Astrocyte of the spinal cord (primary cell): ENCODE measurements around the gene CDC40.
A peak's percentile ranks its signal among the peaks of the same experiment; 100 is the strongest.

Experiments used
- DNase-seq: peaks from one replicate; pipeline ENCODE4 v3.0.0; 2011; ENCODE audit warnings: low read depth, low spot score
- H3K4me3 ChIP-seq: 2 replicates; pipeline ENCODE4 v1.5.1; 2011; ENCODE audit warnings: low read depth, mild to moderate bottlenecking, low read length, moderate library complexity
- CTCF ChIP-seq: IDR thresholded peaks from 2 replicates; pipeline ENCODE4 v1.5.1; 2012; ENCODE audit warnings: low read depth, mild to moderate bottlenecking, low read length, inconsistent platforms
- in situ Hi-C: cut with HindIII; loops from 2 replicates; pipeline ENCODE4 v1.10.0; 2017; ENCODE audit warnings: low sequenced_read_pairs

Gene CDC40

GRCh38 chr6:110170081-110170480 lies 10.1 kb upstream of the CDC40 start:
- no peak overlapping the region for H3K4me3 ChIP-seq
- in situ Hi-C loops, result no loop called here
- TF ChIP-seq CTCF, result no peak
- DNase-seq, result no peak

- in situ Hi-C loops, result no loop called here
- no peak for TF ChIP-seq CTCF
- no peak overlapping the region for H3K4me3 ChIP-seq
- DNase-seq, result no peak
These were observed 6.6 kb upstream of the CDC40 start for GRCh38 chr6:110173506-110174132.

- DNase-seq, result peak; percentile 62
- peak overlapping the region; percentile 78 for H3K4me3 ChIP-seq
- peak; percentile 76 for TF ChIP-seq CTCF
- in situ Hi-C loops, result no loop called here
These were observed 1.4 kb upstream of the CDC40 start for GRCh38 chr6:110178626-110179405.

GRCh38 chr6:110179406-110180227 lies 610 bp upstream of the CDC40 start, which contains the start of gene WASF1:
TSS of gene WASF1 (minus strand) at chr6:110179670. CDS start at chr6:110127601, 52,069 bp downstream.
- peak; percentile 99 for DNase-seq
- peak within 1 kb of the TSS; percentile 94 for H3K4me3 ChIP-seq
- in situ Hi-C loops, result no loop called here
- TF ChIP-seq CTCF, result no peak

- in situ Hi-C loops, result no loop called here
- peak overlapping the region; percentile 94 for H3K4me3 ChIP-seq
- TF ChIP-seq CTCF, result no peak
- no peak for DNase-seq
These were observed 1.2 kb downstream of the CDC40 start for GRCh38 chr6:110181131-110182030.
